ENCODE data around the gene SV2A. TPM values are rescaled to one million over a fixed set of nuclear protein-coding genes. Genes with fewer than 3 reads are reported as not detected.
A peak's percentile ranks its signal among the peaks of the same experiment; 100 is the strongest.
"Not testable (repeated sequence)": the region's sequence is repeated elsewhere in the genome, so short reads cannot be mapped to it uniquely, and the experiment has no call there.

The SV2A gene
- total RNA-seq, 2 donors from 2014 or later, result 1.4 to 7.4 TPM

DNA sequence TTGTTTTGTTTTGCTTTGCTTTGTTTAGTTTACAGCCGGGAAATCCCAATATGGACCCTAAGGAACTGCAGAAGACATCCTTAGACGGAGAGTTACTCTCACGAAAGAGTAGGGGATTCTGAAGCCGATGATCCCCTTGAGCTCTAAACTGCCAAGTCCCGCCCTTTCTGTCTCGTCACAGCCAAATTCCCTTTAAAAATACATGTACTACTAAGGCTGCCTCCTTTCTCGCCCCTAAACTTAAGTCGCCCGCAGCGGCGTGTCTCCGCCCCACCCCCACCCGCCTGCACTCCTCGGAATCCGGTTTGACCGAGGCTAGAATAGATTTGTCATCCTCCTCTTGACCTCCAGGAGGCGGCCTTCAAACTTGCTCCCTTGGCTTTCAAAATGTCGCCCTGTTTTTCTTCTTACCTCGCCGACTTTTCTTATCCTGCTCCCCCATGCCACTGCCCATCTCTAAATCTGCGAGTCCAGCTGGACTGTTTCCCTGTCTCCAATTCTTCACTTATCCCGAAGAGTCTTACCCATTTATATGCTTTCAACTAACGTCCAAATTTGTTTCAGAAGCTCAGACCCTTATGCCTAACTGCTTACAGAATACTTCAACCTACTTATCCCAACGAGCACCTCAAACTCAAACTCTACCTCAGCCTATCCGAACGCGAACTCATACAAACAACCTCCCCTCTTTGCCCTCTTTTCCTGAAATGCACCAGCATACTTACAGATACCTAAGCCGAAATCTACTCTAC is 29.2 kb downstream of the SV2A start:
- no peaks in the 10 kb centered on the region for H3K27me3 Mint-ChIP-seq
- no peaks in the 10 kb centered on the region for H3K36me3 Mint-ChIP-seq
- DNase-seq (ENCODE audit: low spot score), result peak; percentile 86
- no peak overlapping the region for H3K27ac Mint-ChIP-seq
- H3K4me3 Mint-ChIP-seq, result no peak overlapping the region
- ATAC-seq, result peak; percentile 46 to 62
- H3K9me3 Mint-ChIP-seq, result no peaks in the 10 kb centered on the region
- peaks cover 0 to 7% of the 10 kb centered on the region in 2 donors for H3K4me1 Mint-ChIP-seq (ENCODE audit: low read depth in 2 of 2)

DNA sequence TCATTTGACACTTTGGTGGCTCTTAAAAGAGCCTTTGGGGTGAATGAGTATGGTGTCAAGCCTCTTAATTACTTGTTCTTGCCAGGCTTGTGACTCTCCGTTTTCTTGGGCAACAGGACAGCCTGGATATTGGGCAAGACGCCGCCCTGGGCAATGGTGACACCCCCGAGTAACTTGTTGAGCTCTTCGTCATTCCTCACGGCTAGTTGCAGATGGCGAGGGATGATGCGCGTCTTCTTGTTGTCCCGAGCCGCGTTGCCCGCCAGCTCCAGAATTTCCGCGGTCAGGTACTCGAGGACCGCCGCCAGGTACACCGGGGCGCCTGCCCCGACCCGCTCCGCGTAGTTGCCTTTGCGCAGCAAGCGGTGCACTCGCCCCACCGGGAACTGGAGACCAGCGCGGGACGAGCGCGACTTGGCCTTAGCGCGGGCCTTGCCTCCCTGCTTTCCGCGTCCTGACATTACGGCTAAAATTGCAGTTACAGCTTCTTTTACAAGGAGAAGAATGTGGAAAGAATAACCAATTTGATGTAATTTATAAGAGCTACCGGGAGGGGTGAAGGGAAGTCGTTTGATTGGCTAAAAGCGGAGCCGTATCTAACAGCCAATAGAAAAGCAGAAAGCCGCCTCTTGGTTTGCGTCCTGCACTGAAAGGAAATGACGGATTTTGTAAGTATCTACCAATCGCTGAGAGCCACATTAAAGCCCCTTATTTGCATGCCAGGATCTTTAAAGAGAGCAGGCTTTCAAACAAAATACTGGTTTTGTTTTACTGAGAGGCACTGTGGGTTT is 30.0 kb downstream of the SV2A start:
- H3K4me3 Mint-ChIP-seq, result no peak overlapping the region
- peaks cover 0 to 7% of the 10 kb centered on the region in 2 donors for H3K4me1 Mint-ChIP-seq (ENCODE audit: low read depth in 2 of 2)
- H3K36me3 Mint-ChIP-seq, result no peaks in the 10 kb centered on the region
- H3K27ac Mint-ChIP-seq, result no peak overlapping the region
- ATAC-seq, result peak; percentile 68 to 74
- H3K27me3 Mint-ChIP-seq, result no peaks in the 10 kb centered on the region
- no peaks in the 10 kb centered on the region for H3K9me3 Mint-ChIP-seq
- peak; percentile 89 for DNase-seq (ENCODE audit: low spot score)

- not testable (repeated sequence) for H3K9me3 Mint-ChIP-seq; ATAC-seq; H3K27me3 Mint-ChIP-seq; DNase-seq (ENCODE audit: low spot score); H3K36me3 Mint-ChIP-seq; H3K27ac Mint-ChIP-seq; H3K4me1 Mint-ChIP-seq (ENCODE audit: low read depth in 2 of 2); H3K4me3 Mint-ChIP-seq
These were observed 30.5 kb downstream of the SV2A start for GRCh38 chr1:149887196-149887455.

GRCh38 chr1:149886396-149887195 is 31.0 kb downstream of the SV2A start:
- no peak overlapping the region for H3K27ac Mint-ChIP-seq
- no peaks in the 10 kb centered on the region for H3K9me3 Mint-ChIP-seq
- H3K4me3 Mint-ChIP-seq, result no peak overlapping the region
- no peaks in the 10 kb centered on the region for H3K36me3 Mint-ChIP-seq
- peaks cover 6 to 11% of the 10 kb centered on the region in 2 donors for H3K4me1 Mint-ChIP-seq (ENCODE audit: low read depth in 2 of 2)
- no peaks in the 10 kb centered on the region for H3K27me3 Mint-ChIP-seq
- ATAC-seq (peak; percentile 79 to 83), DNase-seq (ENCODE audit: low spot score) (peak; percentile 91)

GRCh38 chr1:149886121-149886395 is 31.6 kb downstream of the SV2A start:
- H3K27ac Mint-ChIP-seq; H3K4me3 Mint-ChIP-seq; ATAC-seq; H3K9me3 Mint-ChIP-seq; DNase-seq (ENCODE audit: low spot score); H3K27me3 Mint-ChIP-seq; H3K36me3 Mint-ChIP-seq: not testable (repeated sequence)
- peaks cover 6 to 11% of the 10 kb centered on the region in 2 donors for H3K4me1 Mint-ChIP-seq (ENCODE audit: low read depth in 2 of 2)

DNA sequence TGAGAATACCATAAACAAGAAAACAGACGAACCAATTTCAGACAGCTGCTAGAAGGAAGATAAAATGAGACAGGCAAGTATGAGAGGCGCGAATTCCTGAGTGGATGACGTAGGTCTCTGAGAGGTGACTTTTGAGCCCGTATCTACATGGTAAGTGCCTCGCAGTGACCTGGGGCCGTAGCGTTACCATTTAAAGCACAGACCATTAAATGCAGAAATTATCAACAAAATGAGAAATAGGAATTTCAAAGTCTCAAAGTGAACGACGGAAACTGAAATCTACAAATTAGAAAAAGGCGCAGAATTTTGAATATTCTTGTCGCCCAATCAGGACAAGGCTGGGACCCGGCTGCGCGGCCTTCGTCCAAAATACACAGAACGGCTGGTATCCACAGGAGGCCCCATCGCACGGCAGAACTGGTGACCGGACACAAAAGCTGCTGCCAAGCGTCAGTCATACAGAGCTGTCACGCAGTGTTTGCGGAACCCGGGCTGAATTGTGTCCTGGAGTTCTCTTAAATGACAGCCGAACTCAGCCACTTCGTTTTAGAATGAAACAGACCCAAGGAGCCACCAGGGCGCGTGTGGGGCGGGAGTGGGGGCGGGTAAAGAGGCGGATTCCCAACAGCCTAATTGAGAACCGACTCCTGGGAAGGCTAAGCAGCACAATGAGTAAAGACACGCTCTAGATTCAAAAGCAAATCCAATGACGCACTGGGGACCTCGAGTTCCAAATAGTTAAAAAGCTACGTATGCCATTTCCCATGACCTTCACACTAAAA is 32.1 kb downstream of the SV2A start:
- no peaks in the 10 kb centered on the region for H3K9me3 Mint-ChIP-seq
- DNase-seq (ENCODE audit: low spot score) (peak; percentile 74), ATAC-seq (peak; percentile 1 to 19)

DNA sequence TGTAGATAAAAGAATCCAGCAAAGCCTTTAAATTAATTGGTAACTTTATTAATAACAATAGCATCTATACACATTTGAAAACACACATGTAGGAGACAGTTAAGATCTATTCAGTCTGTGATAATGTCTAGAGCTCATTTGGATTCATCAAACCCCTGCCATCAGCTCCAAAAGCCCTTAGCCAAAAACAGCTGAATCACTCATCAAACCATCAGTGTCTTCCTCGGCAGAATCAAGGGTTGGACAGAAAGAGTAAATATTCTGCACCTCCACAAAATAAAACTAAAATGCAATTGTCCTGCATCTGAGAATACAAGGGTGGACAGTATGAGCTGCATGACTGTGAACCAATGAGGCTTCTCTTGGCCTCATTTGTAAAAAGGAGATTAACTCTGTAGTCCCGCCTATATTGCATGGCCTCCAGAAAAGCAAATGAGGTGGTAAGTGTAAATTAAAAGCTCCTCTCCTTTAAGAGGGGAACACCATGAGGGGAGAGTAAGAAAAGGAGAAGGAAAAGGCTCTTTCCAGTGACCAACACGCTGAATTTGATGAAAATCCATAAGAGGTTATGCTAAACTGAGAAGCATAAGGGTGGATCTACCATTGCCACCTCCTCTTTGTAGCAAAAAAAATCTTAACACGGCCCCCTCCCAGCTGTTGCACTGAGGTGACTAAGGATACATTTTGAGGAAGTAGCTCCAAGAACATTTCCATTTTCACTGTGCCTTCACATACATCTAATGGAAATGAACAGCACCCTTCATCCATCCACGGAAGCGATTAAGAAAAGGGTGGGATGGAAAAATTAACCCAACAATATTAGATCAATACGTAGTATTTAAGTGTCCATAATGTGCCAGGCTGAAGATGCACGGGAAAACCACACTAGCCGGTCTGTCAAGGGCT is 33.0 kb downstream of the SV2A start:
- H3K27ac Mint-ChIP-seq, result no peak overlapping the region
- DNase-seq (ENCODE audit: low spot score) (no peak), ATAC-seq (no peak)
- no peaks in the 10 kb centered on the region for H3K36me3 Mint-ChIP-seq
- H3K4me3 Mint-ChIP-seq, result no peak overlapping the region
- H3K9me3 Mint-ChIP-seq, result no peaks in the 10 kb centered on the region
- no peaks in the 10 kb centered on the region for H3K27me3 Mint-ChIP-seq
- H3K4me1 Mint-ChIP-seq (ENCODE audit: low read depth in 2 of 2), result peaks cover 9 to 10% of the 10 kb centered on the region in 2 donors

More for the DNA sequence above, 32.1 kb downstream of the SV2A start:
- Mint-ChIP-seq H3K4me3 (no peak overlapping the region), H3K27ac (no peak overlapping the region), H3K4me1 (ENCODE audit: low read depth in 2 of 2) (peaks cover 6 to 11% of the 10 kb centered on the region in 2 donors), H3K27me3 (no peaks in the 10 kb centered on the region), H3K36me3 (no peaks in the 10 kb centered on the region)

DNA sequence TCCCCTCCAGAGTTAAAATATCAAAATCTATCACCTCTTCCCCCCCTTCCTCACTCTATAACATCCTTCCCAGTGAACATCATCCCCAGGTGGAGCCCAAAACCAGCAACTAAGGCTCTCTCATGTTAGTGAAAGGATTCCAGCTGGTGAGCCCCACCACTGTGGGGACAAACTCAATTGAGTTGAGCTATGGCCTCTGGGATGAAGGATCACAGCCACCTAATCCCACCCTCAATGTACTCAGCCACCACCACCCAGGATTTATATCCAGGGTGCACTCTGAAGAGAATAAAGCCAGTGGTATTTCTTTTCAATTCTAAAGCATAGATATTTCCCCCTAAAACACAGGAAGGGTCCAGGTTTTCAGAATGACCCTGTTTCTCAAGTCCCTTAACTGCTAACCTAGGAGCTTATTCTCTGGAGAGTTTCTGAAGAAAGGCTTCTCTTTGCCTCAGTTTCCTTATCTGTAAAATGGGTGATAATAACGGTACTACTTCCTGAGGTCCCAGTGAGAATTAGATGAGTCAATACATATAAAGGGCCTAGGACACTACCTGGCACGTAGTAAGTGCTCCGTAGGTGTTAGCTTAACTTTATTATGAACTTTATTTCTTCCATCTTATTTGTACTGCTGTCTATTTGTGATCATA is 33.9 kb downstream of the SV2A start:
- Mint-ChIP-seq H3K4me1 (ENCODE audit: low read depth in 2 of 2) (peaks cover 10 to 15% of the 10 kb centered on the region in 2 donors), H3K4me3 (no peak overlapping the region), H3K27me3 (no peaks in the 10 kb centered on the region), H3K27ac (no peak overlapping the region), H3K36me3 (no peaks in the 10 kb centered on the region), H3K9me3 (no peaks in the 10 kb centered on the region)
- ATAC-seq (no peak), DNase-seq (ENCODE audit: low spot score) (no peak)

DNA sequence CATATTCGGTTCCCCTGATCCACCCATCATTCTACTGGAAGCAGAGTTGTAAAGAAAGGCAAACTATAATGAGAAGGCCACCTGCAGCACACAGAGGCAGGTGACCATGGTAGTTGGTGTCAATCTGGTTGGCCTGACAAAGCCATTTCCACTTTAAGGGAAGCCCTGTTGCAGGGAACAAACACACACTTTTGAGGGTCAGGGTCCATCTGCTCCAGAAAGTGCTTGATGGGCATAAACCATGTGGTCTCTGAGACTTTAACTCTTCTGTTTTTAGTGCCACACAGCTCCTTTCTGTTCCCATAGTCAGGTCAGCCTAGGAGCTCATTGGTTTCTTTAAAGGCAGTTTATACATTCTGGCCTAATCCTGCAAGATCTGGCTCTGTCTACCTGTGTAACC is 35.8 kb downstream of the SV2A start:
- no peaks in the 10 kb centered on the region for H3K9me3 Mint-ChIP-seq
- H3K36me3 Mint-ChIP-seq, result no peaks in the 10 kb centered on the region
- ATAC-seq (no peak), DNase-seq (ENCODE audit: low spot score) (no peak)
- H3K4me3 Mint-ChIP-seq, result no peak overlapping the region
- H3K27me3 Mint-ChIP-seq, result no peaks in the 10 kb centered on the region
- H3K27ac Mint-ChIP-seq, result no peak overlapping the region
- peaks cover 10 to 15% of the 10 kb centered on the region in 2 donors for H3K4me1 Mint-ChIP-seq (ENCODE audit: low read depth in 2 of 2)

DNA sequence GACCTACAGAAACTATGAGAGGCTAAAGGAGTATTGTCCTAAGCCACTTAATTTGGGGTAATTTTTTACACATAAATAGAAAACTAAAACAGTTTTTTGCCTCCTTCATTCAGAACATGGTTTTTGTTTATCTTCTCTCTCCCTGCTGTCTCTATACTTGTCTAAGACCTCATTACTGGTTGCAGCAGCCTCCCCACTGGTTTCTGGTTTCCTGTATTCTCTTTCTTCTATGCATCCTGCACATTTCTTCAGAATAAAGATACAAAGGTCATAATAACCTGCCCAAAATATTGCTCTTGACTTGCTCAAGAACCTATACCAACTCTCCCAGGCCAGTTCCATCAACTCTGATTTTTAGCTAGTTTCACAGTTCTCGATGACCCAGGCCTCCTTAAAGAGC is 38.1 kb downstream of the SV2A start:
- DNase-seq (ENCODE audit: low spot score) (no peak), ATAC-seq (no peak)
- Mint-ChIP-seq H3K27ac (peak overlapping the region in 1 of 2 donors; percentile 25), H3K4me1 (ENCODE audit: low read depth in 2 of 2) (peaks cover 10 to 15% of the 10 kb centered on the region in 2 donors), H3K9me3 (no peaks in the 10 kb centered on the region), H3K36me3 (no peaks in the 10 kb centered on the region), H3K4me3 (peak overlapping the region; percentile 5), H3K27me3 (no peaks in the 10 kb centered on the region)

DNA sequence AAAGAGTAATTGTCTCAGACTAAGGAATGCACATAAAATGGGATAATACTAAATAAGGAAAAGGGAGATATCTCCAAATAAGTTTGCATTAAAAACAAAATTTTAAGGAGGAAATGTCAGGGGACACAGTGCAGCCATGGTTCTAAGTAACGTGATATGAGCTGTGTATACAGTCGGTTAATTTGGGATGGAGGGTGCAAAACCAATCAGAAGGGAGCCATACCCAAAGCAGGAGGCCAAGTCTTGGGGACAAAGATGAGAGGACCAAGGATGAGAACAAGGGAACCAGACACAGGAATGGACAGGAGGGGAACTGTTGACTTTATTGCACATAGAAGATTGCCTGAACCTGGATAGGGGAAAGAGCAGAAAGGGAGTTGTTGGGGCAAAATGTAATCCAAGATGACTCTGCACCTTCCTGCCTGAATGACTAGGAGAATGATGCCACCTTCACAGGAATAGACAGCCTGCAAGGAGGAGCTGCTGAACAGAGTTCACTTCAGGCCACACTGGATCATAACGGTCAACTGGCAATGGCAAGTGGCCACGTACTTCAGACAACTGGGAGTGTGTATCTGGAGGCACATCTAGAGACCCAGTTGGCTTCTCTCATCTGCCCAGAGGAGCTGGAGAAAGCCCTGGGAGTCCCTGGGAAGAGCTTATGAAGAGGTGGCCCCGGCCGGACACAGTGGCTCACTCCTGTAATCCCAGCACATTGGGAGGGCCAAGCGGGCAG is 40.3 kb downstream of the SV2A start:
- Mint-ChIP-seq H3K4me3 (no peak overlapping the region), H3K27me3 (no peaks in the 10 kb centered on the region), H3K36me3 (no peaks in the 10 kb centered on the region), H3K9me3 (no peaks in the 10 kb centered on the region), H3K27ac (no peak overlapping the region), H3K4me1 (ENCODE audit: low read depth in 2 of 2) (peaks cover 7 to 13% of the 10 kb centered on the region in 2 donors)
- no peak for ATAC-seq
- no peak for DNase-seq (ENCODE audit: low spot score)

DNA sequence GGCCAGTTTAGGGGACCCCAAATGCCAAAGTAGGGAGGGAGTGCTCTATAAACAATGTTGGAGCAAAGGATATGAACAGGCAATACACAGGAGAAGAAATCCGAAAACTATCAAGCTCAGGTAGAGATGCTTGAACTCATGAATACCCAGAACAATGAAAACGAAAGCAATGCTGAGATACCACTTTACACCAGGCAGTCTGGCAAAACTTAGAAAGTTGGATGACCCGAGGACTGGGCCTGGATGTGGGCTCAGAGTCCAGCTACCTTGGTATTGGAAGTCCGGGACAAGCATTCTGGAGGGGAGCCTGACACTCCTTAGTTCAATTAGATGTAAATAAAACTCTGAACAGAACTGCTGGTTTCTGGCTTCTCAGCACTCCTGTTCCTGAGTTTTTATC is 44.6 kb downstream of the SV2A start:
- not testable (repeated sequence) for H3K36me3 Mint-ChIP-seq; H3K9me3 Mint-ChIP-seq; H3K27me3 Mint-ChIP-seq; ATAC-seq; H3K4me3 Mint-ChIP-seq; H3K27ac Mint-ChIP-seq; H3K4me1 Mint-ChIP-seq (ENCODE audit: low read depth in 2 of 2); DNase-seq (ENCODE audit: low spot score)
